Mucosa of descending colon (tissue), 3 donors: ENCODE data around the gene NHS. TPM values are rescaled to one million over a fixed set of nuclear protein-coding genes. Genes with fewer than 3 reads are reported as not detected.

Experiments used
- ATAC-seq: fragments of 200-7000 bp; cut with Tn5 transposase; one replicate; pipeline ENCODE4 v1.9.1; 2020; ENCODE audit warnings: mild to moderate bottlenecking, moderate library complexity
- DNase-seq, 3 donors: peaks; one replicate each; pipeline ENCODE4 v3.0.0-alpha.2; 2020
- H3K36me3 ChIP-seq: fragments of 200-600 bp; one replicate; pipeline ENCODE4 v1.8.0; 2021; ENCODE audit warnings: low read depth, mild to moderate bottlenecking
- H3K4me1 ChIP-seq: fragments of 200-600 bp; one replicate; pipeline ENCODE4 v1.8.0; 2021; ENCODE audit warnings: low read depth, mild to moderate bottlenecking
- H3K4me3 ChIP-seq: fragments of 200-600 bp; one replicate; pipeline ENCODE4 v1.8.0; 2021; ENCODE audit warnings: mild to moderate bottlenecking
- H3K9me3 ChIP-seq: fragments of 200-600 bp; one replicate; pipeline ENCODE4 v1.8.0; 2021; ENCODE audit warnings: mild to moderate bottlenecking
- CTCF ChIP-seq: fragments of 200-600 bp; IDR thresholded peaks from one replicate; pipeline ENCODE4 v1.8.0; 2022; ENCODE audit warnings: antibody characterized with exemption, mild to moderate bottlenecking
- intact Hi-C, 2 donors: fragments of 100-400 bp; cut with DNase I in 1 of 2; cut with micrococcal nuclease in 1 of 2; formaldehyde crosslinking; loops; one replicate each; pipeline versions ENCODE4 v1.11.0 to v1.11.1; 2022; cut with DNase I, micrococcal nuclease
- total RNA-seq, 3 donors: library from RNA; stranded (reverse); fragmentation: NEBNext Ultra II Directional in 2 of 3; extraction: Animal tissue kit (Norgen Biotek cat#: 25700) in 2 of 3; gene quantifications; one replicate each; pipeline versions ENCODE4 v1.2.1 to v1.2.4, GENCODE V29; 2021 to 2023
- donor health status: DM: no; HTN: no; CAD: no; lungs with moderate emphysema.
- donor health status: DM: no; HTN: no; CAD: no.
- donor health status: DM: no; HTN: yes; CAD: no.

The NHS gene
- total RNA-seq, 3 donors from 2014 or later, result 1.8 to 11.7 (median 2.1) TPM

GRCh38 chrX:17375367-17375636 is 302 bp downstream of the NHS start:
- H3K4me3 ChIP-seq, result peak overlapping the region; percentile 3
- no peaks in the 10 kb centered on the region for H3K9me3 ChIP-seq
- no peaks in the 10 kb centered on the region for H3K36me3 ChIP-seq
- no peak for TF ChIP-seq CTCF
- no peaks in the 10 kb centered on the region for H3K4me1 ChIP-seq
- intact Hi-C loops, result loop anchor here in 1 of 2 donors (10.0 kb wide), 1 partner anchor 131 kb away; no protein-coding TSS in a partner anchor
- DNase-seq, result no peak
- no peak for ATAC-seq

- peak; percentile 39 for ATAC-seq
- DNase-seq, result peak; percentile 19 to 53 (median 49)
- intact Hi-C loops, result loop anchor here in 1 of 2 donors (10.0 kb wide), 1 partner anchor 131 kb away; no protein-coding TSS in a partner anchor
- no peaks in the 10 kb centered on the region for H3K9me3 ChIP-seq
- H3K36me3 ChIP-seq, result no peaks in the 10 kb centered on the region
- no peak for TF ChIP-seq CTCF
- H3K4me1 ChIP-seq, result no peaks in the 10 kb centered on the region
- peak overlapping the region; percentile 3 for H3K4me3 ChIP-seq
These were observed 834 bp downstream of the NHS start for GRCh38 chrX:17375637-17376430.

- TF ChIP-seq CTCF, result no peak
- Histone ChIP-seq H3K4me3 (no peak overlapping the region), H3K9me3 (no peaks in the 10 kb centered on the region), H3K36me3 (no peaks in the 10 kb centered on the region), H3K4me1 (no peaks in the 10 kb centered on the region)
- ATAC-seq (peak; percentile 11), DNase-seq (peak in 2 of 3 donors; percentile 29 to 50)
- intact Hi-C loops, result loop anchor here in 1 of 2 donors (10.0 kb wide), 1 partner anchor 132 kb away; no protein-coding TSS in a partner anchor
These were observed 1.6 kb downstream of the NHS start for GRCh38 chrX:17376431-17377077.

GRCh38 chrX:17377091-17377717 is 2.2 kb downstream of the NHS start:
- intact Hi-C loops, result loop anchor here in 1 of 2 donors (10.0 kb wide), 1 partner anchor 132 kb away; no protein-coding TSS in a partner anchor
- ATAC-seq (peak; percentile 58), DNase-seq (peak; percentile 21 to 62 (median 58))
- no peak for TF ChIP-seq CTCF
- Histone ChIP-seq H3K36me3 (no peaks in the 10 kb centered on the region), H3K4me1 (no peaks in the 10 kb centered on the region), H3K9me3 (no peaks in the 10 kb centered on the region), H3K4me3 (no peak overlapping the region)

GRCh38 chrX:17377795-17378194 is 2.8 kb downstream of the NHS start:
- no peak for DNase-seq
- no peaks in the 10 kb centered on the region for H3K36me3 ChIP-seq
- intact Hi-C loops, result loop anchor here in 1 of 2 donors (10.0 kb wide), 1 partner anchor 133 kb away; no protein-coding TSS in a partner anchor
- no peak overlapping the region for H3K4me3 ChIP-seq
- TF ChIP-seq CTCF, result no peak
- no peaks in the 10 kb centered on the region for H3K4me1 ChIP-seq
- no peaks in the 10 kb centered on the region for H3K9me3 ChIP-seq
- ATAC-seq, result no peak
